Bronchial epithelial cell (primary cell): ENCODE results near the gene GAL3ST1. TPM values are rescaled to one million over a fixed set of nuclear protein-coding genes. Genes with fewer than 3 reads are reported as not detected.
"Not testable (repeated sequence)": the region's sequence is repeated elsewhere in the genome, so short reads cannot be mapped to it uniquely, and the experiment has no call there.

Source experiments
- DNase-seq: peaks from one replicate; pipeline ENCODE4 v3.0.0-alpha.2; 2010; ENCODE audit warnings: low read depth
- FAIRE-seq: peaks from 2 replicates; lab custom pipeline; 2011; peaks lifted over from hg19 to GRCh38; lab: Jason Lieb, UNC
- H3K27me3 ChIP-seq: 2 replicates; pipeline ENCODE4 v1.5.1; 2011; ENCODE audit warnings: low read length; ENCODE audit not compliant: control insufficient read depth, insufficient read depth
- H3K36me3 ChIP-seq: 2 replicates; pipeline ENCODE4 v1.5.1; 2011; ENCODE audit warnings: low read length; ENCODE audit not compliant: control insufficient read depth, insufficient read depth
- H3K4me3 ChIP-seq: 2 replicates; pipeline ENCODE4 v1.5.1; 2011; ENCODE audit warnings: mild to moderate bottlenecking, low read depth, low read length, control low read depth
- CTCF ChIP-seq: IDR thresholded peaks from 2 replicates; pipeline ENCODE4 v1.5.1; 2011; ENCODE audit warnings: mild to moderate bottlenecking, moderate library complexity, low read length, control low read depth, inconsistent platforms; ENCODE audit not compliant: insufficient read depth, severe bottlenecking
- total RNA-seq: library from RNA; depleted of rRNA; stranded (reverse); fragments of >200 nt; gene quantifications from 2 replicates; pipeline ENCODE4 v1.2.1, GENCODE V29; 2014

The GAL3ST1 gene
- total RNA-seq, 1 donor from 2014 or later = 0.26 TPM

DNA sequence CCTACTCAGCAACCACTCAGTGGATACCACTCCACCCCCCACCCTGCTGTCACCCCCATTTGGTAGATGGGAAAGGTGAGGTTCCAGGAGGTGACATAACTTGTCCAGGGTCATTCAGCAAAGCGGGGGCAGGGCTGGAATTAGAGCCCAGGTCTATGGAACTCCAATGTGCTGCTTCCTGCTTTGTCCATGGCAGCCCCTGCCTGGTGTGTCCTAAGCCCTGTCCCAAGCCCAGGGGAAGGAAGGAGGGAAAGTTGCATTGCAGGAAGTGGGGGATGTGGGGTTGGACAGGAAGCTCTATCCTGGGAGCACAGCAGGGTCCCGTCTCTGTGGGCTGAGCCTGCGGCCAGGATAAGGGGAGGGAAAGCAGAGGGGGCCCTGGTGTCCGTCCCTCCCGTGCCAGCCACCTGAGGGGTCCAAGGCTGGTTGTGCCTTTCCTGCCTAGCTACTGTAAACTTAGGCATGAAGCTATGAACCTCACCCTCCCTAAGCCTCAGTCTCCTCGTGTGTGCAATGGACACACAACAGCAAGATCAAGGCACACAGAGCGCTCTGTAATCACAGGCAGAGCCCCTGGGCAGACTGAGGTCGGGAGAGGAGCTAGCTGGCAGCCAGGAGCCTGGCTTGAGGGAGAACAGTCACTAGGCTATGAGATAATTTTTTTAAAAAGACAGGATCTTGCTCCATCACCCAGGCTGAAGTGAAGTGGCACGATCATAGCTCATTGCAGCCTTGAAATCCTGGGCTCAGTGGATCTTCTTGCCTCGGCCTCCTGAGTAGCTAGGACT lies 12.9 kb downstream of the GAL3ST1 start:
- no peaks in the 10 kb centered on the region for H3K36me3 ChIP-seq
- DNase-seq = no peak
- FAIRE-seq = no peak
- H3K4me3 ChIP-seq = no peak overlapping the region
- no peaks in the 10 kb centered on the region for H3K27me3 ChIP-seq
- no peak for TF ChIP-seq CTCF

- H3K27me3 ChIP-seq, H3K36me3 ChIP-seq, FAIRE-seq, H3K4me3 ChIP-seq, DNase-seq: not testable (repeated sequence)
Measured at GRCh38 chr22:30560643-30561202, 13.7 kb downstream of the GAL3ST1 start.

- FAIRE-seq (no peak), DNase-seq (no peak)
- H3K36me3 ChIP-seq = no peaks in the 10 kb centered on the region
- no peak for TF ChIP-seq CTCF
- H3K27me3 ChIP-seq = no peaks in the 10 kb centered on the region
- no peak overlapping the region for H3K4me3 ChIP-seq
Measured at GRCh38 chr22:30559889-30560288, 14.6 kb downstream of the GAL3ST1 start.

GRCh38 chr22:30557243-30557642 lies 17.2 kb downstream of the GAL3ST1 start:
- no peaks in the 10 kb centered on the region for H3K27me3 ChIP-seq
- H3K4me3 ChIP-seq = no peak overlapping the region
- no peak for FAIRE-seq

DNA sequence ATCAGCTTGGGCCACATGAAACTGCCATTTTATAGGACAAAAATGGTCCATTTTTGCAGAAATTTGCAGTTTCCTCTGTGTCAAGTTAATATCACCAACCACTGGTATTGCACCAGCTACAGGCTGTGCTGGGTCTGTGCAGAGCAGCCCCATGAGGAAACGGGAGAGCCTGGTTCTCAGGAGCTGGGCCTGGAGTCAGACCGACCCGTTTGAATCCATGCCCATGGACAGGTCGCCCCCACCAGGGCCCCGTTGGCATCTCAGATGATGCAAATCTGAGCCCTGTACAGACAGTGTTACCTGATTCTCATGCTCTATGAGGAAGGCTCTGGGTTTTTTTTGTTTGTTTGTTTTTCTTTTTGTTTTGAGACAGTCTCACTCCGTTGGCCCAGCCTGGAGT lies 18.1 kb downstream of the GAL3ST1 start:
- peak; percentile 3 for TF ChIP-seq CTCF
- no peak for DNase-seq
- Histone ChIP-seq H3K36me3 (no peaks in the 10 kb centered on the region), H3K4me3 (no peak overlapping the region), H3K27me3 (no peaks in the 10 kb centered on the region)
- FAIRE-seq = no peak

More at GRCh38 chr22:30557243-30557642, 17.2 kb downstream of the GAL3ST1 start:
- no peak for TF ChIP-seq CTCF
- DNase-seq = no peak
- no peaks in the 10 kb centered on the region for H3K36me3 ChIP-seq

- H3K27me3 ChIP-seq = no peaks in the 10 kb centered on the region
- H3K4me3 ChIP-seq = no peak overlapping the region
- no peaks in the 10 kb centered on the region for H3K36me3 ChIP-seq
- DNase-seq (no peak), FAIRE-seq (no peak)
- TF ChIP-seq CTCF = no peak
Measured at GRCh38 chr22:30555282-30556210, 18.9 kb downstream of the GAL3ST1 start.
